Stimulated activated CD8-positive, alpha-beta memory T cell treated with anti-CD3 and anti-CD28 coated beads, Interleukin-12 subunit alpha, Interleukin-12 subunit beta, amount 100 ng/mL, for 4 hours (primary cell): ENCODE measurements around the gene SUMF1.
"Not testable (repeated sequence)": the region's sequence is repeated elsewhere in the genome, so short reads cannot be mapped to it uniquely, and the experiment has no call there.

Experiments used
- DNase-seq: peaks from one replicate; pipeline ENCODE4 v3.0.0-alpha.2; 2020; ENCODE audit warnings: low read depth

Gene SUMF1

DNA sequence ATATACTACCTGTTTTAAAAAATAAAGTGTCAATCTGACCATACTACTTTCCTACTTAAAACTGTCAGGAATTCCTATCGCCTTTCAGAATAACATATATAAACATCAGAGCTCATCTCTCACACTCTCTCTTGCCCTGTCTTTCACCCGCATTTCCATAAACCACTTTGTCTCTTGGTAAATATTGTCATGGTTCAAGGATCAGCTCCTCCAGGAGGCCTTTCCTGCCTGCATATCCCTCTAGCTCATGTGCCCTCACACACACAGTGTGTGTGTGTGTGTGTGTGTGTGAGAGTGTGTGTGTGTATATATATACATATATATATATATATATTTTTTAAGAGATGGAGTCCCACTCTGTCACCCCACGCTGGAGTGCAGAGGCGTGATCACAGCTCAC, 6.7 kb downstream of the SUMF1 start:
- no peak for DNase-seq

- DNase-seq, result no peak
Measured at GRCh38 chr3:4458961-4459360, 8.1 kb downstream of the SUMF1 start.

GRCh38 chr3:4456780-4457179, 10.3 kb downstream of the SUMF1 start:
- not testable (repeated sequence) for DNase-seq

- no peak for DNase-seq
Measured at GRCh38 chr3:4454142-4454541, 12.9 kb downstream of the SUMF1 start.

GRCh38 chr3:4449043-4449805, 17.8 kb downstream of the SUMF1 start:
- DNase-seq, result no peak

DNA sequence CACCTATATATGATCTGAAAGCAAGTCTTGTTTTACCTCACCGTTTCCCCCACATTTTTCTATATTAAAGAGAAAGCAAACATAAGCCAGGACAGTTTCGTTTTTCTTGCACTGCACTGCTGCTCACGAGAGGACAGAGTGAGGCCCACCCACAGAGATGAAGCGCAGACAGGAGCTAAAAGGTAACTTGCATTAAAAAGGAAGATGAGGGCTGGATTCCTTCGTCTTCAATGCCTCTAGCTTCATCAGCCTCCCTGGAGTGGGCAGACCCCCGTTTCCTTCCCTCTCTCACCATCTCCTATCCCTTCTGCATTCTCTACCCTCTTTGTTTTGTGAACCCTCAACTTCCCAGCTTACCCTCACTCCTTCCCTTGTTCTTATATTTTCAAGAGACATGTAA, 18.9 kb downstream of the SUMF1 start:
- DNase-seq, result no peak

DNA sequence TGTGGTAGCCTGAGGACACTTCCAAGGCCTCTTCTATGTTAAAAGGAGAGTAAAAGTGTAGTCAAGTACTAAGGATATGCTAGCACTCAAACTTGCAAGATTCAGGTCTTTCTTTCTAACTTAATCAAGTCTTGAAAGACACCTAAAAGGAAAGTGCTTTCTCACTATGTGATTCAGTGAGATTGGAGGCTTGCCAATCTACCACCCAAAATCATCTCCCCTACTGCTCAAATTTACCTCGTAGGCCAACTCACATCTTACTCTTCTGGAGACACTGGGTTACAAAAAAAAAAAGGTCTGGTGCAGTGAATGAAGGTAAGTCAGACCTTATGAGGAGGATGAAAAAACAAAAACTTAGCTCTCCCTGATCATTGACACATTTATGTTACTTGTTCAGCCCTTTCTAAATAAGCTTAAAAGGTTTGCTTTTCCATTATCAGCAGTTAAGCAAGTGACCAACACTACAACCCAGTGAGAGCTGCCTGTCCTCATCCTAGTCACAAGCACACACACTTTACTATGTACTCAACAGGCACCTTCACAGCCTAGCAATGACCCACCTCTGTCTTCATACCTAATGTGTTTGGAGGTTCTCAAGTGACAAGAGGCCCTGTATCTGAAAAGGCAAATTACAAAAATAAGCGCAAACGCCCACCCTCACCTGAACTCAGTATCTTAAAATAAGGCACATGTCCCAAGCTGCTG, 19.6 kb downstream of the SUMF1 start:
- DNase-seq, result no peak

GRCh38 chr3:4440951-4441350, 26.1 kb downstream of the SUMF1 start:
- DNase-seq, result no peak

DNA sequence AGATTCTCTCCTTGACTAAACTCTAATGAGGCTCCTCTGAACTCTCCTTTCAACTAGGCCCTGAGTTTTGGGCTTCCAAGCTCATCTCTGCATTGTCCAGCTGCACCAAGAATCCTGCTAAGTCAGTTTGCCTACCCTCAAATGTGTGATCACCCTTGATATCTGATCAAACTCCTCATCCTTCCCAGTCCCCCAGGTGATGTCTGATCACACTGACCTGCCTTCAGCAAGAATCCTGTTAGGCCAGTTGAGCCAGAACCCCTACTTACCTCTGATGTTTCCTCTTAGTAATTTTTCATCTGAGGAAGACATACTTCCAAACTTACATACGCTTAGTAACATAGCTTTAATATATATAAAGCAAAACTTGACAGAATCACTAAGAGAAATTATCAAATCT, 28.8 kb downstream of the SUMF1 start:
- no peak for DNase-seq

DNA sequence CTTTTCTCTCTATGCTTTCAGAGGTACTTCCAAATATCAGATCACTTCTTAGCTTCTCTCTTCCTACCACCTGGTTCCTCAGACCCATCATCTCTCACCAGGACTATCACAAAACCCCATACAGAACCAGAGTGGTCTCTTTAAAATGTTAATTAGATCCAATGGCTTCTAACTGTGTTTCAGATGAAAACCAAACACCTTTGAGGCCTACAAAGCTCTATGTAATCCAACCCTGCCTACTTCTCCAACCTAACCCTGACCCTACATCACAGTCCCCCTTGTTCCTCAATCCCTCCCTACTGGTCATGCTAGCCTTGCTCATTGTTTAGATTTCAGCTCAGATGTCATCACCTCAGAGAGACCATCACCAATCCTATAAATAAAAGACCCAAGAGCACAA, 34.8 kb downstream of the SUMF1 start:
- no peak for DNase-seq

GRCh38 chr3:4429648-4430350, 37.3 kb downstream of the SUMF1 start:
- DNase-seq, result no peak

- no peak for DNase-seq
Measured at GRCh38 chr3:4426782-4427344, 40.2 kb downstream of the SUMF1 start.

GRCh38 chr3:4426261-4426781, 40.7 kb downstream of the SUMF1 start:
- DNase-seq, result no peak

DNA sequence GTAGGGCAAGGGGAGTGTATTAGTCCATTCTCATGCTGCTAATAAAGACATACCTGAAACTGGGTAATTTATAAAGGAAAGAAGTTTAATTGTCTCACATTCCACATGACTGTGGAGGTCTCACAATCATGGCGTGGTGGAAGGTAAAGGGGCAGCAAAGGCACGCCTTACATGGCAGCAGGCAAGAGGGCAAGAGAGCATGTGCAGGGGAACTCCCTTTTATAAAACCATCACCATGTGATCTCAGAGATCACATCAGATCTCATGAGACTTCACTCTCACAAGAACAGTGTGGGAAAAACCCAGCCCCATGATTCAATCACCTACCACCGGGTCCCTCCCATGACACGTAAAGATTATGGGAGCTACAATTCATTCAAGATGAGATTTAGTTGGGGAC, 41.4 kb downstream of the SUMF1 start:
- DNase-seq, result no peak

DNA sequence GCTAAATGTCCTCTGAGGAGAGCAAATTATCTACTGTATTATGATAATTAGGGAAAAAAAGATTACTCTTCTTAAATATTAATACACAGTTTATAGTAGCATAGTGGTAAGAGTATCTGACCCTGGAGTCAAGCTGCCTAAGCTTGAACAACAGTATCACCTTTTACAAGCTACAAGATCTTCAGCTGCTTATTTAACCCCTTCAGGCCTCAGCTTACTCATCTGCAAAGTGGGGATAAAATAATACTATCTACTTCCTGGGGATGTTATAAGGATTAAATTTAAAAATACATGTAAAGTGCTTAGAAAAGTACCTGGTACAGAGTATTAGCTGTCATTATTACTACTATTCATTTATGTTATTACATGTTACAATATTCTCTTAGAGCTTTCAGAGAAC, 42.0 kb downstream of the SUMF1 start:
- DNase-seq, result no peak

GRCh38 chr3:4421121-4421520, 45.9 kb downstream of the SUMF1 start:
- no peak for DNase-seq

GRCh38 chr3:4419920-4420319, 47.1 kb downstream of the SUMF1 start:
- DNase-seq, result no peak

DNA sequence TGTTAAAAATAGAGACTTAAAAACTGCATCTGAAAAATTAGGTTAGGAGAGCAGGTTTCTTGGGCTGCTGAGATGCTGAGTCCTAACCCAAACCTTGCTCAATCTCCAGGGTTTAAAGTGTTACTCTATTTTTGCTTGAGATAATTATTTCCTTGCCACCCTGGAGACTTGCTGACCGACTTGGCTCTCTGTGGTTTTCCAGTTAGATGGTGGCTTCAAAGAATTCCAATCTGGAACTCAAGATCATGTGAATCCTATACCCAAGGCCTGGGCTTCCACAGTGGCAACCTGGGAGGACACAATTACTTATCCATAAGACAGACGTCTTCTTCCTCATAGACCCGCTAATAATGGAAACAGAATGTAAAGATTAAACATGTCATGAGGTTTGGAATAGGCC, 47.7 kb downstream of the SUMF1 start:
- no peak for DNase-seq

DNA sequence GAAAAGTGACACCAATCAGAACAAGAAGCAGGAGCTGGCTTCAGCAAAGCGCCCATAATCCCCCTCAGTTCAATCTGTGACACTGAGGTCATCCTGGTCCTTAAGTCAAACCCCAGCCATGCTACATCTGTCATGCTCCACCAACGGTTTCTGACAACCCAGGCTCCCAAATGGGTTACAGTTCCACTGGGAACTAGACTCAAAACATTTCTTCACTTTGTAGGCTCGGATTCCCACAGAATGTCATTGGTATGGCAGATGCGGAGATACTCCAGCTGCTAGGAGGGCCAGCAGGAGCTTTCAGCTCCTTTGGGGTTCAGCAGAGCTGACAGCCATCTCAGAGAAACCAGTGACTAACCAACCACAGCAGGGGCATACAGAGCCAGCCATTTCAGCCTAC, 48.9 kb downstream of the SUMF1 start:
- no peak for DNase-seq

DNA sequence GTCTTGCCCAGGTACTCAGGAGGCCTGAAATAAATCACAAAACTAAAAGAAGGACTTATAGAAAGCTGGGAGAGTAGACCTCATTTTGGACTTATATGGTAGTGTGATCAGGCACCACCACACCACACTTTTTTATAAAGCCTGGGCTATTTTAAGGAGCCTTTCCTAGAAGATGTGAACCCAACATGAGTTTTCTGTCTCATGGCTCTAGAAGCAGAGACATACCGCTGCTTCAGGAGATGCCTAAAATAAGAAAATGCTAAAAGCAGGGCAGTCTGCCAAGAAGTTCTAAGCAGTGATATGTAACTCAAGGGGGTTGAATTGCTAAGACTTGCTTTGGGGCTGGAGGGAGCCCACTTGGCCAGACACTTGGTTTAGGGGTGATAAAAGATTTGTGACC, 49.6 kb downstream of the SUMF1 start:
- DNase-seq, result no peak

DNA sequence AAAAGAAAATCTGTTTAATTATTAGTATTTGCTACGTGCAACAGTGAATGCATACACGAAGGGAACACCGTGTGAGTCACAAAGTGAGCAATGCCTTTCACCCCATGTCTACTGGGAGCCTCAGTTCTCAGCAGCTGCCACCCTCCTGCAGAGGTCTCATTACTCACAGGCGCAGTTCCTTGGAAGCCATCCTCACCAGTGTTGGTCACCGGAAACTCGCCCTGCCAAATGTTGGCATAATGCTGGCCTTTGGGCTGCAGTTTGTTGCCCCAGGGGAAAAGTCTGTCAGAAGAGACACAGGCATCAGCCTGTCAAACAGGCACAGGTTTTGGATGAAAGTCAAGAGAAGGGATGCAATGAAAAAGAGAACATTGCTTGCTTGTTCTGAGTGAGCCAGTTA, 50.1 kb downstream of the SUMF1 start:
- no peak for DNase-seq

GRCh38 chr3:4416427-4416945, 50.6 kb downstream of the SUMF1 start:
- no peak for DNase-seq
